Choroid plexus epithelial cell (primary cell): ENCODE measurements around the gene NEO1.

Source experiments
- DNase-seq: peaks from one replicate; pipeline ENCODE4 v3.0.0-alpha.2; 2010; ENCODE audit warnings: low read depth
- H3K4me3 ChIP-seq: 2 replicates; pipeline ENCODE4 v1.5.1; 2011; ENCODE audit warnings: low read depth, mild to moderate bottlenecking, control low read depth, low read length, moderate library complexity
- CTCF ChIP-seq: conservative IDR thresholded peaks from 2 replicates; pipeline ENCODE4 v1.5.1; 2011; ENCODE audit warnings: low read depth, mild to moderate bottlenecking, control low read depth, inconsistent platforms, low read length, moderate library complexity

NEO1 gene

GRCh38 chr15:73233623-73234022 is 181.4 kb downstream of the NEO1 start:
- no peak for DNase-seq
- no peak overlapping the region for H3K4me3 ChIP-seq
- TF ChIP-seq CTCF, result no peak

- DNase-seq, result no peak
- no peak for TF ChIP-seq CTCF
- H3K4me3 ChIP-seq, result no peak overlapping the region
Measured at GRCh38 chr15:73237910-73238309, 185.6 kb downstream of the NEO1 start.

GRCh38 chr15:73239564-73240215 is 187.4 kb downstream of the NEO1 start:
- DNase-seq, result peak; percentile 29
- peak; percentile 52 for TF ChIP-seq CTCF
- no peak overlapping the region for H3K4me3 ChIP-seq

- peak; percentile 82 for DNase-seq
- TF ChIP-seq CTCF, result peak; percentile 85
- H3K4me3 ChIP-seq, result no peak overlapping the region
Measured at GRCh38 chr15:73240866-73241499, 188.7 kb downstream of the NEO1 start.

- DNase-seq, result peak; percentile 16
- TF ChIP-seq CTCF, result peak; percentile 44
Measured at GRCh38 chr15:73244333-73244732, 192.1 kb downstream of the NEO1 start.

GRCh38 chr15:73246439-73246838 is 194.2 kb downstream of the NEO1 start:
- no peak overlapping the region for H3K4me3 ChIP-seq
- no peak for TF ChIP-seq CTCF
- DNase-seq, result no peak

More at GRCh38 chr15:73244333-73244732, 192.1 kb downstream of the NEO1 start:
- H3K4me3 ChIP-seq, result no peak overlapping the region

- DNase-seq, result no peak
- no peak for TF ChIP-seq CTCF
Measured at GRCh38 chr15:73246898-73247297, 194.6 kb downstream of the NEO1 start.

More at GRCh38 chr15:73246898-73247297, 194.6 kb downstream of the NEO1 start:
- H3K4me3 ChIP-seq, result no peak overlapping the region
